Heart left ventricle (tissue), 16 donors: ENCODE results near the gene CIB4. TPM values are rescaled to one million over a fixed set of nuclear protein-coding genes. Genes with fewer than 3 reads are reported as not detected.
A peak's percentile ranks its signal among the peaks of the same experiment; 100 is the strongest.

Experiments
- ATAC-seq, 4 donors: fragments of 200-7000 bp; cut with Tn5 transposase; one replicate each; pipeline ENCODE4 v1.9.1; 2020 to 2022; ENCODE audit warnings: moderate library complexity in 4 of 4, mild to moderate bottlenecking in 3 of 4, moderate number of reproducible peaks in 1 of 4
- DNase-seq, 5 donors: peaks; one replicate each; pipeline ENCODE4 v3.0.0-alpha.2; 2020
- H3K27ac ChIP-seq, 12 donors: fragments of 200-600 bp; sonication (generic) in 4 of 12; one replicate each; pipeline versions ENCODE4 v1.5.0 to v1.8.0; 2016 to 2022; ENCODE audit warnings: mild to moderate bottlenecking in 2 of 12
- H3K27me3 ChIP-seq, 9 donors: fragments of 200-600 bp; sonication (generic) in 2 of 9; one replicate each; pipeline versions ENCODE4 v1.5.1 to v1.8.0; 2016 to 2022; ENCODE audit warnings: mild to moderate bottlenecking in 3 of 9
- H3K36me3 ChIP-seq, 9 donors: fragments of 200-600 bp; sonication (generic) in 2 of 9; one replicate each; pipeline versions ENCODE4 v1.5.0 to v1.8.0; 2018 to 2022; ENCODE audit warnings: mild to moderate bottlenecking in 2 of 9
- H3K4me1 ChIP-seq, 12 donors: fragments of 200-600 bp; sonication (generic) in 4 of 12; one replicate each; pipeline versions ENCODE4 v1.5.0 to v1.8.0; 2016 to 2022; ENCODE audit warnings: mild to moderate bottlenecking in 3 of 12
- H3K4me3 ChIP-seq, 12 donors: fragments of 200-600 bp; sonication (generic) in 4 of 12; one replicate each; pipeline versions ENCODE4 v1.5.0 to v1.8.0; 2017 to 2022; ENCODE audit warnings: mild to moderate bottlenecking in 9 of 12, moderate library complexity in 4 of 12
- H3K9me3 ChIP-seq, 12 donors: fragments of 200-600 bp; sonication (generic) in 4 of 12; one replicate each; pipeline versions ENCODE4 v1.5.0 to v1.8.0; 2016 to 2022; ENCODE audit warnings: mild to moderate bottlenecking in 1 of 12
- POLR2A ChIP-seq, 2 donors: fragments of 450-650 bp; IDR thresholded peaks; one replicate each; pipeline ENCODE4 v1.6.1; 2017; ENCODE audit warnings: antibody characterized with exemption in 2 of 2, mild to moderate bottlenecking in 2 of 2, moderate library complexity in 2 of 2
- WGBS, 4 donors: extraction: QIAGEN DNeasy Blood & Tissue Kit in 2 of 4; methylation state at CpG; one replicate each; pipeline versions ENCODE4 v1.1.5 to v1.1.7; 2013 to 2018; 5-methylcytosine and 5-hydroxymethylcytosine counted together
- intact Hi-C, 10 donors: fragments of 100-400 bp; cut with DNase I; formaldehyde crosslinking; loops; one replicate each; pipeline versions ENCODE4 v1.11.1 to v1.14.2; 2022
- polyA plus RNA-seq, 2 donors: library from polyadenylated mRNA; stranded (reverse); fragments of 200-250 nt; gene quantifications; one replicate each; pipeline ENCODE4 v1.2.3, GENCODE V29; 2013
- total RNA-seq, 9 donors: library from RNA; depleted of rRNA in 2 of 9; stranded (reverse); fragments of >200 nt in 2 of 9; fragmentation: NEBNext Ultra II Directional in 3 of 9; extraction: Animal tissue kit (Norgen Biotek cat#: 25700) in 3 of 9; gene quantifications; one replicate each; pipeline versions ENCODE4 v1.1.0 to v1.2.4, GENCODE V29; 2016 to 2023
- TF ChIP-seq, protein P1 (sequence below), 12 donors: fragments of 200-600 bp; sonication (generic) in 4 of 12; IDR thresholded peaks; one replicate each; pipeline versions ENCODE4 v1.5.0 to v1.8.0; 2018 to 2022; ENCODE audit warnings: antibody characterized with exemption in 12 of 12, mild to moderate bottlenecking in 5 of 12
- donor health status: ischemic (EF 13 %, LVEDD 7.1; RV severe dilation, severe dysfunction).
- donor health status: healthy with polysubstance abuse.
- donor health status: DM: no; HTN: yes; CAD: no.
- donor health status: DM: no; HTN: no; CAD: no.
- donor health status: ischemic (EF 25% LVEDD 6.9; RV normal size, moderate dysfunction).
- donor health status: ischemic (EF 25% LVEDD 5.7; RV mildly dilated, moderate dysfunction).
- donor health status: healthy.
- donor health status: DM: yes; HTN: yes; CAD: no.
- donor health status: ischemic (EF 35%, LVEDD 5.7; RV mildly dilated, moderate dysfunction).
- donor health status: nonischemic (EF 11% LVEDD 7.7; RV severe dilation, severe dysfunction).
- donor health status: DM: yes; HTN: yes; CAD: no.
- donor health status: PGD.
- donor health status: ischemic (EF 29% LVEDD 5.4; RV normal size, mild dysfunction).
- donor health status: nonischemic (EF 23%, LVEDD 6.1; RV moderate dilation, normal function).

The CIB4 gene
- total and polyA plus RNA-seq, 11 donors, result not detected

DNA sequence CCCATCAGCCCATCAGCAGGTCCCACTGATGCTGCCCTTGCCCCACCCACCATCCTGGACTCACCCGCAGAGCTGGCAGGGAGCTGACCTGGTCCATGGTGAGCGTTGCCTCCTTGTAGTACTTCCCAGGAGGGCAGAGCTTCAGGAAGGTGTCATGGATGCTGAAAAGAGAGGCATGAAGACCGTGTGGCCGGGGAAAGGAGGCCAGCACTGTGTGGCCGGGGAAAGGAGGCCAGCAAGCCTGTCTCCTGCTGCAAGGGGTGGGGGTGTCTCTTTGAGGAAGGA, 11.9 kb downstream of the CIB4 start:
- Histone ChIP-seq H3K27ac (no peak overlapping the region), H3K36me3 (no peaks in the 10 kb centered on the region), H3K4me1 (no peaks in the 10 kb centered on the region), H3K27me3 (peaks cover 0 to 3% (median 0%) of the 10 kb centered on the region in 9 donors), H3K4me3 (no peak overlapping the region), H3K9me3 (no peaks in the 10 kb centered on the region)
- intact Hi-C loops, result no loop called here
- no peak for ATAC-seq
- DNase-seq, result peak in 1 of 5 donors; percentile 40
- 80 to 90% (median 86%) methylated on average over 5 of the region's 5 CpGs for WGBS, 4 donors
- no peak for TF ChIP-seq POLR2A (IDR thresholded peaks at IDR 0.05)
- TF ChIP-seq, protein P1, sequence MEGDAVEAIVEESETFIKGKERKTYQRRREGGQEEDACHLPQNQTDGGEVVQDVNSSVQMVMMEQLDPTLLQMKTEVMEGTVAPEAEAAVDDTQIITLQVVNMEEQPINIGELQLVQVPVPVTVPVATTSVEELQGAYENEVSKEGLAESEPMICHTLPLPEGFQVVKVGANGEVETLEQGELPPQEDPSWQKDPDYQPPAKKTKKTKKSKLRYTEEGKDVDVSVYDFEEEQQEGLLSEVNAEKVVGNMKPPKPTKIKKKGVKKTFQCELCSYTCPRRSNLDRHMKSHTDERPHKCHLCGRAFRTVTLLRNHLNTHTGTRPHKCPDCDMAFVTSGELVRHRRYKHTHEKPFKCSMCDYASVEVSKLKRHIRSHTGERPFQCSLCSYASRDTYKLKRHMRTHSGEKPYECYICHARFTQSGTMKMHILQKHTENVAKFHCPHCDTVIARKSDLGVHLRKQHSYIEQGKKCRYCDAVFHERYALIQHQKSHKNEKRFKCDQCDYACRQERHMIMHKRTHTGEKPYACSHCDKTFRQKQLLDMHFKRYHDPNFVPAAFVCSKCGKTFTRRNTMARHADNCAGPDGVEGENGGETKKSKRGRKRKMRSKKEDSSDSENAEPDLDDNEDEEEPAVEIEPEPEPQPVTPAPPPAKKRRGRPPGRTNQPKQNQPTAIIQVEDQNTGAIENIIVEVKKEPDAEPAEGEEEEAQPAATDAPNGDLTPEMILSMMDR (IDR thresholded peaks at IDR 0.05), result no peak

GRCh38 chr2:26628561-26629345, 12.4 kb downstream of the CIB4 start:
- no peak overlapping the region for H3K27ac ChIP-seq
- no peaks in the 10 kb centered on the region for H3K36me3 ChIP-seq
- H3K27me3 ChIP-seq, result peaks cover 0 to 3% (median 0%) of the 10 kb centered on the region in 9 donors
- no peak overlapping the region for H3K4me3 ChIP-seq
- TF ChIP-seq, protein P1 (IDR thresholded peaks at IDR 0.05), result no peak
- no peak for TF ChIP-seq POLR2A (IDR thresholded peaks at IDR 0.05)
- WGBS, 4 donors, result 82 to 84% (median 83%) methylated on average over 8 to 9 of the region's 9 CpGs
- no peak for ATAC-seq
- H3K9me3 ChIP-seq, result no peaks in the 10 kb centered on the region
- peak in 1 of 5 donors; percentile 47 for DNase-seq
- intact Hi-C loops, result no loop called here
- H3K4me1 ChIP-seq, result no peaks in the 10 kb centered on the region

- H3K4me1 ChIP-seq, result no peaks in the 10 kb centered on the region
- WGBS, 4 donors, result 79 to 84% (median 81%) methylated on average over 8 to 10 of the region's 10 CpGs
- ATAC-seq (no peak), DNase-seq (peak in 1 of 5 donors; percentile 33)
- H3K4me3 ChIP-seq, result no peak overlapping the region
- no peak for TF ChIP-seq POLR2A (IDR thresholded peaks at IDR 0.05)
- TF ChIP-seq, protein P1 (IDR thresholded peaks at IDR 0.05), result no peak
- no peak overlapping the region for H3K27ac ChIP-seq
- no peaks in the 10 kb centered on the region for H3K27me3 ChIP-seq
- H3K36me3 ChIP-seq, result no peaks in the 10 kb centered on the region
- H3K9me3 ChIP-seq, result no peaks in the 10 kb centered on the region
- intact Hi-C loops, result no loop called here
These were observed 13.6 kb downstream of the CIB4 start for GRCh38 chr2:26627350-26628105.

DNA sequence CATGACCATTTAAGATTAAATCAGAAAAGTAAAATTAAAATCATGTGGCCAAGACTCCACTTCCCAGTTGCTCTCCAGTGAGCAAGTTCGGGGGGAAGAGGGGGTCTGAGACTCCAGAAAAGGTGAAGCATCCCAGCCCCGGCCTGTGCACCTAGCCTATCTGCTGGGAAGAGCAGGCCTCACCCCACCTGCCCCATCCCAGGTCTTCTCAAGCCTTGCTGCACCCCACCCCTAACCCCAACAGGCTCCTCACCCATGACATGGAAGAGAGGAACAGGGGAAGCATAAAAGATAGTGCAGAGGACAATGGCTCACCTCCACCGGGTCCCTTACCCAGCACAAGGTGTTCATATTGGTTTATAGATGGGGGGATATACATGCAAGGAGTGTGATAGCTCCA, 14.6 kb downstream of the CIB4 start:
- WGBS, 4 donors, result 86 to 92% (median 90%) methylated on average over 3 of the region's 3 CpGs
- ATAC-seq (no peak), DNase-seq (peak in 1 of 5 donors; percentile 35)
- H3K4me3 ChIP-seq, result no peak overlapping the region
- peaks cover 0 to 4% (median 0%) of the 10 kb centered on the region in 9 donors for H3K27me3 ChIP-seq
- peaks cover 0 to 5% (median 0%) of the 10 kb centered on the region in 12 donors for H3K9me3 ChIP-seq
- H3K36me3 ChIP-seq, result no peaks in the 10 kb centered on the region
- intact Hi-C loops, result no loop called here
- H3K4me1 ChIP-seq, result no peaks in the 10 kb centered on the region
- TF ChIP-seq POLR2A (IDR thresholded peaks at IDR 0.05), result no peak
- TF ChIP-seq, protein P1 (IDR thresholded peaks at IDR 0.05), result no peak
- H3K27ac ChIP-seq, result no peak overlapping the region
